CD14-positive monocyte (primary cell): ENCODE measurements around the gene OTUD3. TPM values are rescaled to one million over a fixed set of nuclear protein-coding genes. Genes with fewer than 3 reads are reported as not detected.

Experiments used
- DNase-seq, 3 donors: peaks; one replicate each; pipeline ENCODE4 v3.0.0-alpha.2; 2011 to 2022
- H2AFZ ChIP-seq: 2 replicates; pipeline ENCODE4 v1.6.0; 2012; ENCODE audit warnings: mild to moderate bottlenecking, low read depth, low read length, inconsistent platforms; ENCODE audit not compliant: insufficient read depth, poor library complexity, severe bottlenecking
- H3K27ac ChIP-seq, 2 donors: 1 replicate in 1 of 2; 2 replicates in 1 of 2; pipeline ENCODE4 v1.5.1; 2012 to 2013; ENCODE audit warnings: low read length in 2 of 2, control low read depth in 1 of 2, inconsistent platforms in 1 of 2, low read depth in 1 of 2, mild to moderate bottlenecking in 1 of 2
- H3K27me3 ChIP-seq, 2 donors: one replicate each; pipeline versions ENCODE4 v1.6.0 to v1.6.1; 2011 to 2013; ENCODE audit warnings: low read length in 2 of 2; ENCODE audit not compliant: control insufficient read depth in 2 of 2, insufficient read depth in 2 of 2
- H3K36me3 ChIP-seq, 2 donors: replicated peaks in 1 of 2; 1 replicate in 1 of 2; 2 replicates in 1 of 2; pipeline versions ENCODE4 v1.5.1 to v1.6.1; 2012 to 2013; ENCODE audit warnings: low read length in 2 of 2, control low read depth in 1 of 2, inconsistent platforms in 1 of 2, mild to moderate bottlenecking in 1 of 2; ENCODE audit not compliant: insufficient read depth in 2 of 2, control insufficient read depth in 1 of 2
- H3K4me1 ChIP-seq, 2 donors: 1 replicate in 1 of 2; 2 replicates in 1 of 2; pipeline versions ENCODE4 v1.5.1 to v1.6.1; 2012 to 2013; ENCODE audit warnings: low read length in 2 of 2, control low read depth in 1 of 2, inconsistent platforms in 1 of 2, mild to moderate bottlenecking in 1 of 2, moderate library complexity in 1 of 2; ENCODE audit not compliant: insufficient read depth in 2 of 2, control insufficient read depth in 1 of 2
- H3K4me2 ChIP-seq: replicated peaks from 2 replicates; pipeline ENCODE3; 2012; ENCODE audit warnings: low read length, moderate library complexity, mild to moderate bottlenecking; ENCODE audit not compliant: poor library complexity, severe bottlenecking; ENCODE audit errors: extremely low read depth
- H3K4me3 ChIP-seq, 3 experiments: fragments of 200-600 bp in 1 of 3; sonication (generic) in 1 of 3; replicated peaks in 1 of 3; 1 replicate in 2 of 3; 2 replicates in 1 of 3; pipeline ENCODE4 v1.5.1; 2011 to 2013; ENCODE audit warnings: low read length in 3 of 3, mild to moderate bottlenecking in 3 of 3, control low read depth in 2 of 3, low read depth in 2 of 3, inconsistent platforms in 1 of 3, moderate library complexity in 1 of 3
- H3K79me2 ChIP-seq: 2 replicates; pipeline ENCODE4 v1.6.0; 2012; ENCODE audit warnings: mild to moderate bottlenecking, control low read depth, inconsistent platforms, low read length, moderate library complexity; ENCODE audit not compliant: insufficient read depth
- H3K9ac ChIP-seq: 2 replicates; pipeline ENCODE4 v1.6.0; 2017; ENCODE audit warnings: low read length, mild to moderate bottlenecking; ENCODE audit not compliant: insufficient read depth, poor library complexity, severe bottlenecking
- H3K9me3 ChIP-seq, 2 donors: replicated peaks in 1 of 2; 1 replicate in 1 of 2; 2 replicates in 1 of 2; pipeline versions ENCODE4 v1.5.1 to v1.6.1; 2012 to 2013; ENCODE audit warnings: low read length in 2 of 2, control low read depth in 1 of 2; ENCODE audit not compliant: control insufficient read depth in 1 of 2, insufficient read depth in 1 of 2
- H4K20me1 ChIP-seq: 2 replicates; pipeline ENCODE4 v1.6.0; 2012; ENCODE audit warnings: mild to moderate bottlenecking, low read length, control low read depth, moderate library complexity; ENCODE audit not compliant: insufficient read depth
- H3K27ac Mint-ChIP-seq, 7 donors: one replicate each; pipeline ENCODE4 v1.8.0; 2020; ENCODE audit warnings: mild to moderate bottlenecking in 7 of 7, mixed read lengths in 7 of 7, moderate library complexity in 6 of 7, inconsistent platforms in 2 of 7
- H3K27me3 Mint-ChIP-seq, 3 donors: one replicate each; pipeline ENCODE4 v1.8.0; 2021 to 2022; ENCODE audit warnings: low read depth in 3 of 3, mild to moderate bottlenecking in 3 of 3, mixed read lengths in 3 of 3, moderate library complexity in 3 of 3, inconsistent platforms in 1 of 3
- H3K36me3 Mint-ChIP-seq, 2 donors: one replicate each; pipeline ENCODE4 v1.8.0; 2020; ENCODE audit warnings: mixed read lengths in 2 of 2, inconsistent platforms in 1 of 2, mild to moderate bottlenecking in 1 of 2
- H3K4me1 Mint-ChIP-seq: one replicate; pipeline ENCODE4 v1.8.0; 2020; ENCODE audit warnings: mild to moderate bottlenecking, mixed read lengths
- H3K4me3 Mint-ChIP-seq, 2 donors: one replicate each; pipeline ENCODE4 v1.8.0; 2020; ENCODE audit warnings: mild to moderate bottlenecking in 2 of 2, mixed read lengths in 2 of 2, moderate library complexity in 1 of 2
- H3K9me3 Mint-ChIP-seq, 7 donors: one replicate each; pipeline ENCODE4 v1.8.0; 2020 to 2022; ENCODE audit warnings: mixed read lengths in 7 of 7, mild to moderate bottlenecking in 6 of 7, moderate library complexity in 6 of 7, inconsistent platforms in 2 of 7
- CTCF ChIP-seq: fragments of 200-600 bp; IDR thresholded peaks from one replicate; pipeline ENCODE4 v1.8.0; 2022; ENCODE audit warnings: antibody characterized with exemption, mild to moderate bottlenecking
- WGBS: methylation state at CpG from one replicate; pipeline ENCODE4 v1.1.5; 2013; ENCODE audit warnings: missing lambda C conversion rate; ENCODE audit not compliant: insufficient coverage; 5-methylcytosine and 5-hydroxymethylcytosine counted together
- intact Hi-C, 2 donors: fragments of 100-400 bp; cut with micrococcal nuclease; formaldehyde crosslinking; loops; one replicate each; pipeline versions ENCODE4 v1.15.0 to v1.15.1; 2023
- polyA plus RNA-seq, 3 donors: library from polyadenylated mRNA; depleted of rRNA in 1 of 3; unstranded in 2 of 3; stranded (reverse) in 1 of 3; fragments of 300-500 nt in 2 of 3; fragments of >200 nt in 1 of 3; fragmentation: Illumina TruSeq in 2 of 3; gene quantifications; 1 replicate in 2 of 3; 2 replicates in 1 of 3; pipeline ENCODE4 v1.2.3, GENCODE V29; 2012 to 2021

Gene OTUD3
- polyA plus RNA-seq, 3 donors = 0.05 to 3.8 (median 1.2) TPM

GRCh38 chr1:19909971-19910370 is 27.8 kb downstream of the OTUD3 start:
- intact Hi-C loops = loop anchor here in 1 of 2 donors (5.0 kb wide), 1 partner anchor 582 kb away; no protein-coding TSS in a partner anchor
- H3K9me3 Mint-ChIP-seq = no peaks in the 10 kb centered on the region
- no peak overlapping the region for H3K27ac ChIP-seq
- no peaks in the 10 kb centered on the region for H4K20me1 ChIP-seq
- peaks cover 77 to 86% of the 10 kb centered on the region in 2 donors for H3K36me3 Mint-ChIP-seq
- H3K27me3 ChIP-seq = no peaks in the 10 kb centered on the region
- no peaks in the 10 kb centered on the region for H3K27me3 Mint-ChIP-seq
- WGBS = 100% methylated on average over 1 of the region's 3 CpGs
- no peak overlapping the region for H3K4me2 ChIP-seq
- H3K27ac Mint-ChIP-seq = no peak overlapping the region
- H3K4me3 ChIP-seq = no peak overlapping the region
- no peaks in the 10 kb centered on the region for H3K9me3 ChIP-seq
- no peak overlapping the region for H3K4me3 Mint-ChIP-seq
- TF ChIP-seq CTCF = no peak
- H3K4me1 Mint-ChIP-seq = no peaks in the 10 kb centered on the region
- no peak overlapping the region for H3K9ac ChIP-seq
- no peak overlapping the region for H2AFZ ChIP-seq
- H3K36me3 ChIP-seq = peaks cover 57 to 100% of the 10 kb centered on the region in 2 donors
- H3K4me1 ChIP-seq = no peaks in the 10 kb centered on the region
- no peaks in the 10 kb centered on the region for H3K79me2 ChIP-seq
- no peak for DNase-seq

- Mint-ChIP-seq H3K27ac (no peak overlapping the region), H3K36me3 (peaks cover 74 to 81% of the 10 kb centered on the region in 2 donors), H3K4me3 (no peak overlapping the region), H3K4me1 (no peaks in the 10 kb centered on the region), H3K9me3 (no peaks in the 10 kb centered on the region), H3K27me3 (no peaks in the 10 kb centered on the region)
- no peak for TF ChIP-seq CTCF
- peaks cover 54 to 93% of the 10 kb centered on the region in 2 donors for H3K36me3 ChIP-seq
- H3K9me3 ChIP-seq = no peaks in the 10 kb centered on the region
- H3K79me2 ChIP-seq = no peaks in the 10 kb centered on the region
- no peak overlapping the region for H3K4me3 ChIP-seq
- no peak overlapping the region for H2AFZ ChIP-seq
- no peak overlapping the region for H3K4me2 ChIP-seq
- no peak overlapping the region for H3K9ac ChIP-seq
- 100% methylated on average over 2 of the region's 3 CpGs for WGBS
- no peaks in the 10 kb centered on the region for H3K27me3 ChIP-seq
- no peaks in the 10 kb centered on the region for H3K4me1 ChIP-seq
- intact Hi-C loops = loop anchor here in 1 of 2 donors (5.0 kb wide), 1 partner anchor 582 kb away; no protein-coding TSS in a partner anchor
- no peak for DNase-seq
- H3K27ac ChIP-seq = no peak overlapping the region
- no peaks in the 10 kb centered on the region for H4K20me1 ChIP-seq
These were observed 28.5 kb downstream of the OTUD3 start for GRCh38 chr1:19910650-19911049.
